OCI-LY3 (cell line): Measurements from ENCODE around the gene SREBF1.

Source experiments
- EZH2phosphoT487 ChIP-seq: fragments of 200-600 bp; shearing (Covaris generic); IDR thresholded peaks from 2 replicates; pipeline ENCODE4 v1.6.1; 2018; ENCODE audit warnings: antibody characterized with exemption, mixed run types, low read depth
- TF ChIP-seq, protein P1 (sequence below): fragments of 200-600, 300-600 bp; sonication (generic); IDR thresholded peaks from 2 replicates; pipeline ENCODE4 v1.5.1; 2014; ENCODE audit warnings: antibody characterized with exemption, low read length, low read depth

DNA sequence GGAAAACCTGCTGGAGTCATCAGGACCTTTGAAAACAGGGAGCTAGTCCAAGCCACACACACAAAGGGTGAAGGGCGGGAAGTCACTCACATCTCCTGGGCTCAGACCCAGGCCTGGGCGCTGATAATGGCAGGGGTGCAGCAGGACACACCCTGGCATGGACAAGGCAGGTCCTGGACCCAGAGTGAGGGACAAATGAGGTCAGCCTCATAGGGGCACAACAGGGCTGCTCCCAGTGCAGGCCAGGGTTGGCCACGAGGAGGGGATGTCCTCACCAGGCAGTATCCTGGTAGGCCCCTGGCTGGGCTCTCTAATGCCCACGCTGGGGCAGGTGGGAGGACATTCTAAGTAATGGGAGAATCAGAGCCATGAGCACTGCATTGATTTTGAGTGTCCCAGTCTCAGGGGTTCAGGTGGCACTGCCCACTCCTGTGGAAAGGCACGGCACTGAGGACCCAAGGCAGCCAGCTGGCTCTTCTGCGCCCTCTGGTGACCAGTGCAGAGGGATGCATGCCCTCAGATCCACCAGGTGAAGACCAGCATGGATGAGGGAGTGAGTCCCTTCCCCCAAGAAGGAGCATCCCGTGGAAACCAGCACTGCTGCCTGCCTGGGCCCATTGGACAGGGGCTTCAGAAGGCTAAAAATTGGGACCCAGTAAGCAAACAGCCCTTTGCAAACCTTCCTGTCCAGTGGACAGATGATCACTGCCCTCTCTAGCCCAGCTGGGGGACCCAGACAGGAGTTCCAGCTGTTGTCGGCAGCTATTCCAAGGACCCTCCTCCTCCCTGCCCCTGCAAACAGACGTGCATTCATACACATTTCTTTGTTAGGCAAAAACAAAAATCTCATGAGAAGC lies 23.4 kb upstream of the SREBF1 start:
- TF ChIP-seq, protein P1, sequence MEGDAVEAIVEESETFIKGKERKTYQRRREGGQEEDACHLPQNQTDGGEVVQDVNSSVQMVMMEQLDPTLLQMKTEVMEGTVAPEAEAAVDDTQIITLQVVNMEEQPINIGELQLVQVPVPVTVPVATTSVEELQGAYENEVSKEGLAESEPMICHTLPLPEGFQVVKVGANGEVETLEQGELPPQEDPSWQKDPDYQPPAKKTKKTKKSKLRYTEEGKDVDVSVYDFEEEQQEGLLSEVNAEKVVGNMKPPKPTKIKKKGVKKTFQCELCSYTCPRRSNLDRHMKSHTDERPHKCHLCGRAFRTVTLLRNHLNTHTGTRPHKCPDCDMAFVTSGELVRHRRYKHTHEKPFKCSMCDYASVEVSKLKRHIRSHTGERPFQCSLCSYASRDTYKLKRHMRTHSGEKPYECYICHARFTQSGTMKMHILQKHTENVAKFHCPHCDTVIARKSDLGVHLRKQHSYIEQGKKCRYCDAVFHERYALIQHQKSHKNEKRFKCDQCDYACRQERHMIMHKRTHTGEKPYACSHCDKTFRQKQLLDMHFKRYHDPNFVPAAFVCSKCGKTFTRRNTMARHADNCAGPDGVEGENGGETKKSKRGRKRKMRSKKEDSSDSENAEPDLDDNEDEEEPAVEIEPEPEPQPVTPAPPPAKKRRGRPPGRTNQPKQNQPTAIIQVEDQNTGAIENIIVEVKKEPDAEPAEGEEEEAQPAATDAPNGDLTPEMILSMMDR: peak; percentile 54
- no peak for TF ChIP-seq EZH2phosphoT487
